HEK293 (cell line): ENCODE data around the gene NOVA2.

ENCODE experiments used
- CTCF ChIA-PET: fragments of 350-600 bp; formaldehyde crosslinking; extraction: SDS; loops from one replicate; lab custom pipeline; 2021; ENCODE audit warnings: antibody characterized with exemption; lab: Yijun Ruan, JAX
- POLR2A ChIA-PET: fragments of 300-600 bp; formaldehyde crosslinking; extraction: SDS; loops from one replicate; lab custom pipeline; 2020; ENCODE audit warnings: antibody characterized with exemption, inconsistent platforms; lab: Yijun Ruan, JAX
- H3K27ac ChIP-seq: fragments of 200-500 bp; sonication (Bioruptor generic); 2 replicates; pipeline ENCODE4 v1.5.1; 2014; ENCODE audit warnings: low read depth, low read length, control low read depth, inconsistent platforms; ENCODE audit errors: extremely low read depth
- H3K36me3 ChIP-seq, 2 experiments: fragments of 200-500 bp in 1 of 2; sonication (Bioruptor generic) in 1 of 2; 1 replicate in 1 of 2; 2 replicates in 1 of 2; pipeline ENCODE4 v1.5.1; 2014 to 2017; ENCODE audit warnings: inconsistent platforms in 2 of 2, low read length in 2 of 2; ENCODE audit not compliant: control insufficient read depth in 2 of 2, insufficient read depth in 1 of 2
- H3K4me1 ChIP-seq: fragments of 200-500 bp; sonication (Bioruptor generic); 2 replicates; pipeline ENCODE4 v1.5.1; 2014; ENCODE audit warnings: mild to moderate bottlenecking, low read length, inconsistent platforms; ENCODE audit not compliant: control insufficient read depth, insufficient read depth
- H3K4me3 ChIP-seq: 2 replicates; pipeline ENCODE4 v1.5.1; 2011; ENCODE audit warnings: low read depth, mild to moderate bottlenecking, control low read depth, low read length, moderate library complexity
- H3K9me3 ChIP-seq: fragments of 200-500 bp; sonication (Bioruptor generic); 2 replicates; pipeline ENCODE4 v1.5.1; 2014; ENCODE audit warnings: low read depth, low read length, inconsistent platforms; ENCODE audit not compliant: control insufficient read depth, insufficient read depth
- GFI1B ChIP-seq: fragments of 450-650 bp; formaldehyde crosslinking; IDR thresholded peaks from 2 replicates; pipeline ENCODE4 v1.5.1; 2016; ENCODE audit warnings: missing biosample characterization, missing genetic modification characterization
- HOXC10 ChIP-seq: sonication (generic); formaldehyde crosslinking; IDR thresholded peaks from 2 replicates; pipeline ENCODE4 v1.8.1; 2023; ENCODE audit warnings: mild to moderate bottlenecking, missing genetic modification reagents
- MEIS1 ChIP-seq: sonication (generic); formaldehyde crosslinking; IDR thresholded peaks from 2 replicates; pipeline ENCODE4 v1.8.1; 2022; ENCODE audit warnings: missing genetic modification reagents, mild to moderate bottlenecking, borderline replicate concordance
- MYNN ChIP-seq: fragments of 450-650 bp; formaldehyde crosslinking; IDR thresholded peaks from 2 replicates; pipeline ENCODE4 v1.5.1; 2016; ENCODE audit warnings: missing biosample characterization, missing genetic modification characterization, borderline replicate concordance
- OVOL3 ChIP-seq: fragments of 450-650 bp; formaldehyde crosslinking; IDR thresholded peaks from 2 replicates; pipeline ENCODE4 v1.5.1; 2016; ENCODE audit warnings: missing biosample characterization, missing genetic modification characterization
- YY2 ChIP-seq: fragments of 450-650 bp; formaldehyde crosslinking; IDR thresholded peaks from 2 replicates; pipeline ENCODE4 v1.5.1; 2016; ENCODE audit warnings: missing biosample characterization, missing genetic modification characterization
- ZBTB48 ChIP-seq: fragments of 450-650 bp; formaldehyde crosslinking; IDR thresholded peaks from 2 replicates; pipeline ENCODE4 v1.5.1; 2016; ENCODE audit warnings: missing biosample characterization, missing genetic modification characterization
- ZNF140 ChIP-seq: fragments of 450-650 bp; formaldehyde crosslinking; IDR thresholded peaks from 2 replicates; pipeline ENCODE4 v1.5.1; 2016; ENCODE audit warnings: missing biosample characterization, missing genetic modification characterization
- ZNF155 ChIP-seq: fragments of 450-650 bp; formaldehyde crosslinking; IDR thresholded peaks from 2 replicates; pipeline ENCODE4 v1.5.1; 2016; ENCODE audit warnings: missing biosample characterization, missing genetic modification characterization
- ZNF239 ChIP-seq: fragments of 450-650 bp; formaldehyde crosslinking; IDR thresholded peaks from 2 replicates; pipeline ENCODE4 v1.5.1; 2016; ENCODE audit warnings: missing biosample characterization, missing genetic modification characterization
- ZNF324 ChIP-seq: fragments of 450-650 bp; formaldehyde crosslinking; IDR thresholded peaks from 2 replicates; pipeline ENCODE4 v1.5.1; 2016; ENCODE audit warnings: missing biosample characterization, missing genetic modification characterization
- ZNF548 ChIP-seq: fragments of 450-650 bp; formaldehyde crosslinking; IDR thresholded peaks from 2 replicates; pipeline ENCODE4 v1.5.1; 2016; ENCODE audit warnings: missing biosample characterization, missing genetic modification characterization
- ZNF76 ChIP-seq: fragments of 450-650 bp; formaldehyde crosslinking; IDR thresholded peaks from 2 replicates; pipeline ENCODE4; 2016; ENCODE audit warnings: low read depth, missing biosample characterization, missing genetic modification characterization, borderline replicate concordance
- ZNF837 ChIP-seq: fragments of 450-650 bp; formaldehyde crosslinking; IDR thresholded peaks from 2 replicates; pipeline ENCODE4 v1.5.1; 2016; ENCODE audit warnings: missing biosample characterization, missing genetic modification characterization
- ZSCAN23 ChIP-seq: fragments of 450-650 bp; formaldehyde crosslinking; IDR thresholded peaks from 2 replicates; pipeline ENCODE4 v1.5.1; 2016; ENCODE audit warnings: missing biosample characterization, missing genetic modification characterization
- ZXDB ChIP-seq: fragments of 450-650 bp; formaldehyde crosslinking; IDR thresholded peaks from 2 replicates; pipeline ENCODE4 v1.5.1; 2016; ENCODE audit warnings: missing biosample characterization, missing genetic modification characterization
- TF ChIP-seq, protein P1 (sequence below): fragments of 450-650 bp; formaldehyde crosslinking; IDR thresholded peaks from 2 replicates; pipeline ENCODE4 v1.5.1; 2017; ENCODE audit warnings: missing biosample characterization, missing genetic modification characterization
- TF ChIP-seq, protein P2 (sequence below): fragments of 450-650 bp; formaldehyde crosslinking; IDR thresholded peaks from 2 replicates; pipeline ENCODE4 v1.5.1; 2016; ENCODE audit warnings: missing biosample characterization, missing genetic modification characterization
- TF ChIP-seq, protein P3 (sequence below): fragments of 450-650 bp; formaldehyde crosslinking; IDR thresholded peaks from 2 replicates; pipeline ENCODE4 v1.5.0; 2017; ENCODE audit warnings: missing biosample characterization, missing genetic modification characterization, borderline replicate concordance
- TF ChIP-seq, protein P4 (sequence below): fragments of 450-650 bp; IDR thresholded peaks from 2 replicates; pipeline ENCODE4 v1.5.1; 2018; ENCODE audit warnings: missing biosample characterization, missing genetic modification characterization

NOVA2 gene

DNA sequence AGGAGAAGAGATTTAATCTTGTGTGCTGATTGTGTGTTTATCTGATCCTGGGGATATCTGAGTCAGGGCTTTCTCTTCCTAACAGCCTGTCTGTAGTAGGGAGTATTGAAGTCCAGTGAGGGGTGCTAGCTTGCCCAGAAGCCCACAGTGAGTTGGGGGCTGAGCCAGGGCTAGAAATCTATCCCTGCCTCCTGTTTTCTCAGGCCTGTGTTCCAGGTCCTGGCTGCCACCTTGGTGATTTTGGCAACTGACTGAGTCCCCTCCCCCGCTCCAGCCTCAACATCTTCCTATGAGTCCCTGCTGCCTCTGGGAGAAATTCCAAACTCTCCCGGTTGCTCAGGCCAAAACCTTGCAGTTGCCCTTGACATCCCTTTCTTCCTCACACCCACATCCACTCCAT, 7.7 kb upstream of the NOVA2 start:
- TF ChIP-seq HOXC10 (no peak), ZNF239 (tag by site-specific recombination) (no peak), ZNF548 (tag by site-specific recombination) (no peak), ZSCAN23 (no peak), YY2 (tag by site-specific recombination) (no peak)
- TF ChIP-seq, protein P1, sequence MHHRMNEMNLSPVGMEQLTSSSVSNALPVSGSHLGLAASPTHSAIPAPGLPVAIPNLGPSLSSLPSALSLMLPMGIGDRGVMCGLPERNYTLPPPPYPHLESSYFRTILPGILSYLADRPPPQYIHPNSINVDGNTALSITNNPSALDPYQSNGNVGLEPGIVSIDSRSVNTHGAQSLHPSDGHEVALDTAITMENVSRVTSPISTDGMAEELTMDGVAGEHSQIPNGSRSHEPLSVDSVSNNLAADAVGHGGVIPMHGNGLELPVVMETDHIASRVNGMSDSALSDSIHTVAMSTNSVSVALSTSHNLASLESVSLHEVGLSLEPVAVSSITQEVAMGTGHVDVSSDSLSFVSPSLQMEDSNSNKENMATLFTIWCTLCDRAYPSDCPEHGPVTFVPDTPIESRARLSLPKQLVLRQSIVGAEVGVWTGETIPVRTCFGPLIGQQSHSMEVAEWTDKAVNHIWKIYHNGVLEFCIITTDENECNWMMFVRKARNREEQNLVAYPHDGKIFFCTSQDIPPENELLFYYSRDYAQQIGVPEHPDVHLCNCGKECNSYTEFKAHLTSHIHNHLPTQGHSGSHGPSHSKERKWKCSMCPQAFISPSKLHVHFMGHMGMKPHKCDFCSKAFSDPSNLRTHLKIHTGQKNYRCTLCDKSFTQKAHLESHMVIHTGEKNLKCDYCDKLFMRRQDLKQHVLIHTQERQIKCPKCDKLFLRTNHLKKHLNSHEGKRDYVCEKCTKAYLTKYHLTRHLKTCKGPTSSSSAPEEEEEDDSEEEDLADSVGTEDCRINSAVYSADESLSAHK (tag by site-specific recombination) = no peak
- Histone ChIP-seq H3K4me3 (no peak overlapping the region), H3K9me3 (no peaks in the 10 kb centered on the region), H3K36me3 (no peaks in the 10 kb centered on the region), H3K4me1 (no peaks in the 10 kb centered on the region), H3K27ac (no peak overlapping the region)
- POLR2A ChIA-PET = no interaction called here
- CTCF ChIA-PET = interaction anchor here (0.7 kb wide), 1 partner anchor 79 kb away, joined by 4 read pairs; no protein-coding TSS in a partner anchor

DNA sequence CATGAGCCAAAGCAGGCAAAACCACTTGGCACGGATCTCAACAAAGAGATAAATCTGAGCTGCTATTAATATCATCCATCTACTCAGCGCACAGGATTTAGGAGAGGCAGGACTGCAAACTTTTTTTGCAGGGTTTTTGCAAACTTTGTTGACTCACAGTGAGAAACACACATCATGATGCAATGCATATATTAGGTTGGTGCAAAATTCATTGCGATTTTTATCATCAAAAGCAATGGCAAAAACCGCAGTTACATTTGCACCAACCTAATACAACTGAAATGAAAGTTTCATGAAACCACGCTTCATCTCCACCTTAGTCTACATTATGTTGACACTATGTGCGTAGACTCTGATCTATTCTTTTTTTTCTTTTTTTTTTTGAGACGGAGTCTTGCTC, 4.5 kb upstream of the NOVA2 start:
- H3K4me3 ChIP-seq = no peak overlapping the region
- no peaks in the 10 kb centered on the region for H3K36me3 ChIP-seq
- ChIA-PET POLR2A (interaction anchor here (1.2 kb wide), 1 partner anchor 17 kb away, joined by 5 read pairs; the partner anchor contains the start of gene CCDC61), CTCF (interaction anchor here (0.6 to 1.0 kb wide), 2 partner anchors 32 to 162 kb away, joined by 3 to 6 read pairs; no protein-coding TSS in a partner anchor)
- no peaks in the 10 kb centered on the region for H3K4me1 ChIP-seq
- no peaks in the 10 kb centered on the region for H3K9me3 ChIP-seq
- no peak overlapping the region for H3K27ac ChIP-seq
- TF ChIP-seq, protein P2, sequence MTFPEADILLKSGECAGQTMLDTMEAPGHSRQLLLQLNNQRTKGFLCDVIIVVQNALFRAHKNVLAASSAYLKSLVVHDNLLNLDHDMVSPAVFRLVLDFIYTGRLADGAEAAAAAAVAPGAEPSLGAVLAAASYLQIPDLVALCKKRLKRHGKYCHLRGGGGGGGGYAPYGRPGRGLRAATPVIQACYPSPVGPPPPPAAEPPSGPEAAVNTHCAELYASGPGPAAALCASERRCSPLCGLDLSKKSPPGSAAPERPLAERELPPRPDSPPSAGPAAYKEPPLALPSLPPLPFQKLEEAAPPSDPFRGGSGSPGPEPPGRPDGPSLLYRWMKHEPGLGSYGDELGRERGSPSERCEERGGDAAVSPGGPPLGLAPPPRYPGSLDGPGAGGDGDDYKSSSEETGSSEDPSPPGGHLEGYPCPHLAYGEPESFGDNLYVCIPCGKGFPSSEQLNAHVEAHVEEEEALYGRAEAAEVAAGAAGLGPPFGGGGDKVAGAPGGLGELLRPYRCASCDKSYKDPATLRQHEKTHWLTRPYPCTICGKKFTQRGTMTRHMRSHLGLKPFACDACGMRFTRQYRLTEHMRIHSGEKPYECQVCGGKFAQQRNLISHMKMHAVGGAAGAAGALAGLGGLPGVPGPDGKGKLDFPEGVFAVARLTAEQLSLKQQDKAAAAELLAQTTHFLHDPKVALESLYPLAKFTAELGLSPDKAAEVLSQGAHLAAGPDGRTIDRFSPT (tag by site-specific recombination) = no peak
- TF ChIP-seq ZNF155 (tag by site-specific recombination) (no peak), MEIS1 (CRISPR knock-in tag) (no peak), ZNF837 (tag by site-specific recombination) (no peak), ZBTB48 (tag by site-specific recombination) (no peak), ZNF140 (tag by site-specific recombination) (no peak), ZNF324 (tag by site-specific recombination) (no peak), OVOL3 (tag by site-specific recombination) (no peak), GFI1B (tag by site-specific recombination) (no peak)
- TF ChIP-seq, protein P3, sequence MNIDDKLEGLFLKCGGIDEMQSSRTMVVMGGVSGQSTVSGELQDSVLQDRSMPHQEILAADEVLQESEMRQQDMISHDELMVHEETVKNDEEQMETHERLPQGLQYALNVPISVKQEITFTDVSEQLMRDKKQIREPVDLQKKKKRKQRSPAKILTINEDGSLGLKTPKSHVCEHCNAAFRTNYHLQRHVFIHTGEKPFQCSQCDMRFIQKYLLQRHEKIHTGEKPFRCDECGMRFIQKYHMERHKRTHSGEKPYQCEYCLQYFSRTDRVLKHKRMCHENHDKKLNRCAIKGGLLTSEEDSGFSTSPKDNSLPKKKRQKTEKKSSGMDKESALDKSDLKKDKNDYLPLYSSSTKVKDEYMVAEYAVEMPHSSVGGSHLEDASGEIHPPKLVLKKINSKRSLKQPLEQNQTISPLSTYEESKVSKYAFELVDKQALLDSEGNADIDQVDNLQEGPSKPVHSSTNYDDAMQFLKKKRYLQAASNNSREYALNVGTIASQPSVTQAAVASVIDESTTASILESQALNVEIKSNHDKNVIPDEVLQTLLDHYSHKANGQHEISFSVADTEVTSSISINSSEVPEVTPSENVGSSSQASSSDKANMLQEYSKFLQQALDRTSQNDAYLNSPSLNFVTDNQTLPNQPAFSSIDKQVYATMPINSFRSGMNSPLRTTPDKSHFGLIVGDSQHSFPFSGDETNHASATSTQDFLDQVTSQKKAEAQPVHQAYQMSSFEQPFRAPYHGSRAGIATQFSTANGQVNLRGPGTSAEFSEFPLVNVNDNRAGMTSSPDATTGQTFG (tag by site-specific recombination) = no peak

- H3K36me3 ChIP-seq = no peaks in the 10 kb centered on the region
- no peaks in the 10 kb centered on the region for H3K9me3 ChIP-seq
- ChIA-PET POLR2A (interaction anchor here (1.2 kb wide), 1 partner anchor 19 kb away, joined by 3 read pairs; the partner anchor contains the start of gene CCDC61), CTCF (no interaction called here)
- TF ChIP-seq, protein P4, sequence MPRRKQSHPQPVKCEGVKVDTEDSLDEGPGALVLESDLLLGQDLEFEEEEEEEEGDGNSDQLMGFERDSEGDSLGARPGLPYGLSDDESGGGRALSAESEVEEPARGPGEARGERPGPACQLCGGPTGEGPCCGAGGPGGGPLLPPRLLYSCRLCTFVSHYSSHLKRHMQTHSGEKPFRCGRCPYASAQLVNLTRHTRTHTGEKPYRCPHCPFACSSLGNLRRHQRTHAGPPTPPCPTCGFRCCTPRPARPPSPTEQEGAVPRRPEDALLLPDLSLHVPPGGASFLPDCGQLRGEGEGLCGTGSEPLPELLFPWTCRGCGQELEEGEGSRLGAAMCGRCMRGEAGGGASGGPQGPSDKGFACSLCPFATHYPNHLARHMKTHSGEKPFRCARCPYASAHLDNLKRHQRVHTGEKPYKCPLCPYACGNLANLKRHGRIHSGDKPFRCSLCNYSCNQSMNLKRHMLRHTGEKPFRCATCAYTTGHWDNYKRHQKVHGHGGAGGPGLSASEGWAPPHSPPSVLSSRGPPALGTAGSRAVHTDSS (tag by site-specific recombination) = no peak
- no peak for TF ChIP-seq ZXDB (tag by site-specific recombination)
- no peak for TF ChIP-seq ZNF76 (tag by site-specific recombination)
- TF ChIP-seq MYNN (tag by site-specific recombination) = peak; percentile 77
- H3K27ac ChIP-seq = no peak overlapping the region
- no peak overlapping the region for H3K4me3 ChIP-seq
- no peaks in the 10 kb centered on the region for H3K4me1 ChIP-seq
These were observed 2.5 kb upstream of the NOVA2 start for GRCh38 chr19:45976178-45976577.
